OCI-LY7 (cell line): ENCODE measurements around the gene CSF2RB. TPM values are rescaled to one million over a fixed set of nuclear protein-coding genes. Genes with fewer than 3 reads are reported as not detected.

Experiments used
- BruUV-seq: library from RNA; stranded (reverse); fragments of 400-500 nt; replicated peaks from 2 replicates; lab custom pipeline; 2021; lab: Mats Ljungman, UMichigan
- CTCF ChIA-PET: fragments of 300-600 bp; sonication (Branson Sonifier 250); formaldehyde crosslinking; loops from one replicate; lab custom pipeline; 2022; ENCODE audit warnings: antibody characterized with exemption; ENCODE audit not compliant: unreplicated experiment; lab: Charles Lee
- POLR2A ChIA-PET: fragments of 300-600 bp; sonication (Branson Sonifier 250); formaldehyde crosslinking; loops from one replicate; lab custom pipeline; 2022; ENCODE audit warnings: antibody characterized with exemption; lab: Charles Lee
- DNase-seq: peaks from one replicate; pipeline ENCODE4 v3.0.0-alpha.2; 2015; ENCODE audit warnings: low spot score
- H2AFZ ChIP-seq: fragments of 200-600 bp; sonication (generic), shearing (Covaris generic); 2 replicates; pipeline ENCODE4 v1.6.1; 2014; ENCODE audit warnings: mild to moderate bottlenecking, antibody characterized with exemption, low read length, moderate library complexity
- H3K27ac ChIP-seq: fragments of 200-600 bp; sonication (generic); 2 replicates; pipeline ENCODE4 v1.5.1; 2014; ENCODE audit warnings: mixed run types, low read depth, mild to moderate bottlenecking, moderate library complexity, low read length, inconsistent platforms; ENCODE audit not compliant: poor library complexity, severe bottlenecking
- H3K36me3 ChIP-seq: fragments of 200-600 bp; sonication (generic); 2 replicates; pipeline ENCODE4 v1.6.1; 2014; ENCODE audit warnings: mild to moderate bottlenecking, antibody characterized with exemption, low read length, moderate library complexity, mixed read lengths; ENCODE audit not compliant: insufficient read depth
- H3K4me1 ChIP-seq: fragments of 200-600 bp; sonication (generic); 2 replicates; pipeline ENCODE4 v1.5.1; 2014; ENCODE audit warnings: mild to moderate bottlenecking, low read length; ENCODE audit not compliant: insufficient read depth, poor library complexity, severe bottlenecking
- H3K4me2 ChIP-seq: fragments of 200-600 bp; sonication (generic); 2 replicates; pipeline ENCODE4 v1.6.1; 2014; ENCODE audit warnings: mild to moderate bottlenecking, low read length
- H3K4me3 ChIP-seq: fragments of 200-600 bp; sonication (generic); 2 replicates; pipeline ENCODE4 v1.5.1; 2014; ENCODE audit warnings: mild to moderate bottlenecking, low read depth, low read length; ENCODE audit not compliant: poor library complexity, severe bottlenecking
- H3K79me2 ChIP-seq: fragments of 200-600 bp; sonication (generic); 2 replicates; pipeline ENCODE4 v1.6.1; 2016; ENCODE audit warnings: low read depth, mild to moderate bottlenecking, low read length, moderate library complexity, mixed read lengths; ENCODE audit not compliant: insufficient read depth
- H3K9me2 ChIP-seq: fragments of 200-600 bp; sonication (generic); 2 replicates; pipeline ENCODE4 v1.6.1; 2016; ENCODE audit warnings: mild to moderate bottlenecking, low read length, mixed read lengths; ENCODE audit not compliant: insufficient read depth
- H3K9me3 ChIP-seq: fragments of 200-600 bp; sonication (generic); 2 replicates; pipeline ENCODE4 v1.6.1; 2014; ENCODE audit warnings: mild to moderate bottlenecking, mixed run types, low read length, mixed read lengths
- H4K20me1 ChIP-seq: fragments of 200-600 bp; sonication (generic); 2 replicates; pipeline ENCODE4 v1.6.1; 2014; ENCODE audit warnings: mild to moderate bottlenecking, antibody characterized with exemption, low read length, moderate library complexity, mixed read lengths; ENCODE audit not compliant: insufficient read depth
- EZH2phosphoT487 ChIP-seq: fragments of 200-600 bp; sonication (generic); IDR thresholded peaks from 2 replicates; pipeline ENCODE4 v1.6.1; 2018; ENCODE audit warnings: low read depth, borderline replicate concordance, mild to moderate bottlenecking, mixed run types, antibody characterized with exemption, low read length, moderate library complexity, mixed read lengths
- intact Hi-C: fragments of 100-400 bp; cut with micrococcal nuclease; formaldehyde crosslinking; loops from one replicate; pipeline ENCODE4 v1.10.0; 2022; ENCODE audit not compliant: unreplicated experiment
- total RNA-seq, 2 experiments: library from RNA; depleted of rRNA in 1 of 2; stranded (reverse); fragments of >200 nt in 1 of 2; shearing (Covaris generic) in 1 of 2; gene quantifications; 2 replicates each; pipeline ENCODE4 v1.2.3, GENCODE V29; 2014 to 2022
- TF ChIP-seq, protein P1 (sequence below): fragments of 200-600 bp; sonication (generic); conservative IDR thresholded peaks from 2 replicates; pipeline ENCODE4 v1.5.1; 2014; ENCODE audit warnings: mild to moderate bottlenecking, antibody characterized with exemption, low read length, moderate library complexity, mixed read lengths

The CSF2RB gene
- total RNA-seq, 2 experiments from 2014 or later = 6.2 to 23.4 TPM

DNA sequence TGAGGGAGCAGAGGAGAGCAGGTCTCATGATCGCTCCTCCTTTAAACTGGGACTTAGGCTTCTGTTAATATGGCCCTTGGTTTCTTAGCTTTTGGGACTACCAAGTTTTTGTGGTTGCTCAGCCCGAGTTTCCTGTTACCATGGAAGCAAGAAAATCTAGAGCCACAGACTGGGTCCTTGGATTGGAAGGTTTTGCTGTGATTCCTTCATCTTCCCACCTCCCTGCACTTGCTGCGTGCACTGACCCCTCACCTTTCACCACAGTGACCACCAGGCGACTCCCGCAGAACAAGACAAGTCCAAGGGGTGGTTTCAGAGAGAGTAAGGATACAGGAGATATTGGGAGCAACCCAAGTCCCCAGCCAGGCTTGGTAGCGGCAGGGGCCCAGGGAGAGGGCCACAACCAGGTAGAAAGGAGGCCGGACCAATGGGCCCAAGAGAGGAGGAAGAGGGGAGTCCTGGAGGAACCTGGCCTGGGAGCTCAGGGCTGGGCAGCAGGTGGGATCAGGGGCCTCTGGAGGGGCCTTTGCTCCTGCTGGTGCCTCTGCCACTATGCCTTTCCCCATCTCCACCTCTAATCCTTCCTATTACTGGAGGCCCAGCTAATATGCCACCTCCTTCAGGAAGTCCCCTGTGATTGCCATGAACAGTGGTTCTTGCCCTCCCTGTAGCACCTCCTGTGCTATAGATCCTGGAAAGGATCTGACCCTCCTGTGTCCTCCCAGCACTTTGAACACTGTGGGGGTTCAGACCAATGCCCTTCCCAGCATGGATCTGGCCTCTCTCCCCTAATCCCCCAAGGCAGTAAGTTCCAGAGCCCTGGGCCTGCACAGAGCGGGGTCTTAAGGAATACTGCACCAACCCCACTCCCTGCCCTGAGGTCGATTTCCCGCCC is 21.2 kb downstream of the CSF2RB start:
- Histone ChIP-seq H3K79me2 (no peaks in the 10 kb centered on the region), H3K4me2 (no peak overlapping the region), H3K27ac (no peak overlapping the region), H3K4me1 (peaks cover 6% of the 10 kb centered on the region), H3K9me2 (no peaks in the 10 kb centered on the region), H4K20me1 (no peaks in the 10 kb centered on the region), H3K36me3 (no peaks in the 10 kb centered on the region), H3K9me3 (no peaks in the 10 kb centered on the region), H3K4me3 (no peak overlapping the region), H2AFZ (no peak overlapping the region)
- ChIA-PET CTCF (no interaction called here), POLR2A (no interaction called here)
- no peak for TF ChIP-seq EZH2phosphoT487
- TF ChIP-seq, protein P1, sequence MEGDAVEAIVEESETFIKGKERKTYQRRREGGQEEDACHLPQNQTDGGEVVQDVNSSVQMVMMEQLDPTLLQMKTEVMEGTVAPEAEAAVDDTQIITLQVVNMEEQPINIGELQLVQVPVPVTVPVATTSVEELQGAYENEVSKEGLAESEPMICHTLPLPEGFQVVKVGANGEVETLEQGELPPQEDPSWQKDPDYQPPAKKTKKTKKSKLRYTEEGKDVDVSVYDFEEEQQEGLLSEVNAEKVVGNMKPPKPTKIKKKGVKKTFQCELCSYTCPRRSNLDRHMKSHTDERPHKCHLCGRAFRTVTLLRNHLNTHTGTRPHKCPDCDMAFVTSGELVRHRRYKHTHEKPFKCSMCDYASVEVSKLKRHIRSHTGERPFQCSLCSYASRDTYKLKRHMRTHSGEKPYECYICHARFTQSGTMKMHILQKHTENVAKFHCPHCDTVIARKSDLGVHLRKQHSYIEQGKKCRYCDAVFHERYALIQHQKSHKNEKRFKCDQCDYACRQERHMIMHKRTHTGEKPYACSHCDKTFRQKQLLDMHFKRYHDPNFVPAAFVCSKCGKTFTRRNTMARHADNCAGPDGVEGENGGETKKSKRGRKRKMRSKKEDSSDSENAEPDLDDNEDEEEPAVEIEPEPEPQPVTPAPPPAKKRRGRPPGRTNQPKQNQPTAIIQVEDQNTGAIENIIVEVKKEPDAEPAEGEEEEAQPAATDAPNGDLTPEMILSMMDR = no peak
- no peak for DNase-seq
- intact Hi-C loops = no loop called here
- BruUV-seq = no TSS peak

DNA sequence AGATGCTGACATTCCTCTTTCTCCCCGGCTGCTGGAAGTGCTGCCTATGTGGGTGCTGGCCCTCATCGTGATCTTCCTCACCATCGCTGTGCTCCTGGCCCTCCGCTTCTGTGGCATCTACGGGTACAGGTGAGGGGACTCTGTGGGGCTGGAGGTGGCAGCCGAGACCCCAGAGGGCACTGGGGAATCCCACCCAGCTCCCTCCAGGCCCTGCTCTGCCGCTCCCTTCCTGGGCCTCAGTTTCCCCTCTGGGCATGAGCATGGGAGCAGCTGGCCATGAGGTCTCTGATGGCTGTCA is 21.8 kb downstream of the CSF2RB start:
- no peak overlapping the region for H3K4me2 ChIP-seq
- no peak overlapping the region for H3K27ac ChIP-seq
- H3K36me3 ChIP-seq = no peaks in the 10 kb centered on the region
- no peak overlapping the region for H2AFZ ChIP-seq
- TF ChIP-seq, protein P1 = no peak
- TF ChIP-seq EZH2phosphoT487 = no peak
- DNase-seq = no peak
- H3K4me3 ChIP-seq = no peak overlapping the region
- H3K79me2 ChIP-seq = no peaks in the 10 kb centered on the region
- no peaks in the 10 kb centered on the region for H3K9me3 ChIP-seq
- no peaks in the 10 kb centered on the region for H3K9me2 ChIP-seq
- peaks cover 6% of the 10 kb centered on the region for H3K4me1 ChIP-seq
- BruUV-seq = no TSS peak
- intact Hi-C loops = no loop called here
- ChIA-PET POLR2A (no interaction called here), CTCF (no interaction called here)
- no peaks in the 10 kb centered on the region for H4K20me1 ChIP-seq

DNA sequence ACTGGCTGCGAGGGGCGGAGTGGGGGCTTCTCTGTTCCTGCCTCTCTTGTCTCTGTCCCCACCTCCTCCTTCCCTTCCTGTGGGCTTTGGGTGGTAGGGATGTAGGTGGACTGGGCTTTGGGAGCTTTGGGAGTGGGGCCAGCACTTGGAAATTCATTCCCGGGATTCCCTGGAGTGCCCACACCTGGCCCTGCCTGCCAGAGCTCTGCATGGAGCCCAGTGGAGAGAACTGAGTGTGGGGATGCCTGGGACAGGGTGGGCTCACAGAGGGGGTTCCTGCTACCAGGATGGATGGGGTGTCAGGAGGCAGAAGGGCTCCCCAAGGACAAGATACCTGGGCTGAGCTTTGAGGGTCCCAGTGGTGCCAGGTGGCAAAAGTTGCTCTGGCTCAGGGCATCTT is 22.3 kb downstream of the CSF2RB start:
- Histone ChIP-seq H3K9me2 (no peaks in the 10 kb centered on the region), H2AFZ (no peak overlapping the region), H3K4me1 (peaks cover 9% of the 10 kb centered on the region), H3K9me3 (no peaks in the 10 kb centered on the region), H3K4me3 (no peak overlapping the region), H4K20me1 (no peaks in the 10 kb centered on the region), H3K27ac (no peak overlapping the region), H3K79me2 (no peaks in the 10 kb centered on the region), H3K4me2 (no peak overlapping the region), H3K36me3 (no peaks in the 10 kb centered on the region)
- intact Hi-C loops = no loop called here
- no peak for TF ChIP-seq EZH2phosphoT487
- TF ChIP-seq, protein P1 = no peak
- no TSS peak for BruUV-seq
- CTCF ChIA-PET = no interaction called here
- DNase-seq = no peak
- POLR2A ChIA-PET = no interaction called here
